Common myeloid progenitor, CD34-positive (primary cell): Measurements from ENCODE around the gene PLCH2.

Source experiments
- CTCF ChIA-PET: fragments of 350-600 bp; sonication (Branson Sonifier 250); formaldehyde crosslinking; loops from one replicate; lab custom pipeline; 2021; ENCODE audit warnings: antibody characterized with exemption; lab: Charles Lee
- POLR2A ChIA-PET: fragments of 350-600 bp; sonication (Branson Sonifier 250); formaldehyde crosslinking; loops from one replicate; lab custom pipeline; 2021; ENCODE audit warnings: antibody characterized with exemption; lab: Charles Lee
- DNase-seq, 3 donors: peaks; one replicate each; pipeline versions ENCODE4 v3.0.0 to v3.0.0-alpha.2; 2013
- H3K27ac ChIP-seq, 2 experiments: 1 replicate in 1 of 2; 2 replicates in 1 of 2; pipeline ENCODE4 v1.7.0; 2013; ENCODE audit warnings: inconsistent platforms in 2 of 2, low read length in 2 of 2, mild to moderate bottlenecking in 2 of 2, low read depth in 1 of 2, moderate library complexity in 1 of 2; ENCODE audit not compliant: severe bottlenecking in 2 of 2, insufficient read depth in 1 of 2, poor library complexity in 1 of 2
- H3K27me3 ChIP-seq, 5 experiments: replicated peaks in 2 of 5; 1 replicate in 3 of 5; 2 replicates in 2 of 5; pipeline versions ENCODE4 v1.6.1 to v1.7.0; 2013; ENCODE audit warnings: low read length in 4 of 5, mild to moderate bottlenecking in 2 of 5, moderate library complexity in 2 of 5, inconsistent platforms in 1 of 5; ENCODE audit not compliant: insufficient read depth in 5 of 5, control insufficient read depth in 4 of 5
- H3K36me3 ChIP-seq, 4 experiments: 1 replicate in 2 of 4; 2 replicates in 2 of 4; pipeline versions ENCODE4 v1.6.1 to v1.7.0; 2013; ENCODE audit warnings: low read length in 3 of 4, control low read depth in 1 of 4, mild to moderate bottlenecking in 1 of 4; ENCODE audit not compliant: control insufficient read depth in 4 of 4, insufficient read depth in 4 of 4
- H3K4me1 ChIP-seq, 4 experiments: 1 replicate in 3 of 4; 2 replicates in 1 of 4; pipeline versions ENCODE4 v1.6.1 to v1.7.1; 2013; ENCODE audit warnings: low read length in 3 of 4, mild to moderate bottlenecking in 3 of 4, control low read depth in 1 of 4, inconsistent platforms in 1 of 4, moderate library complexity in 1 of 4; ENCODE audit not compliant: control insufficient read depth in 4 of 4, insufficient read depth in 4 of 4; ENCODE audit errors: control extremely low read depth in 1 of 4
- H3K4me3 ChIP-seq, 7 experiments: 1 replicate in 4 of 7; 2 replicates in 3 of 7; pipeline versions ENCODE4 v1.5.1 to v1.7.0; 2013; ENCODE audit warnings: mild to moderate bottlenecking in 7 of 7, low read length in 6 of 7, moderate library complexity in 6 of 7, inconsistent platforms in 2 of 7, low read depth in 2 of 7, control low read depth in 1 of 7; ENCODE audit not compliant: insufficient read depth in 4 of 7, control insufficient read depth in 1 of 7; ENCODE audit errors: extremely low read depth in 1 of 7
- H3K9me3 ChIP-seq, 5 experiments: 1 replicate in 4 of 5; 2 replicates in 1 of 5; pipeline versions ENCODE4 v1.6.1 to v1.7.1; 2013; ENCODE audit warnings: low read length in 4 of 5, mild to moderate bottlenecking in 2 of 5, inconsistent platforms in 1 of 5, low read depth in 1 of 5, moderate library complexity in 1 of 5; ENCODE audit not compliant: control insufficient read depth in 4 of 5, insufficient read depth in 2 of 5; ENCODE audit errors: control extremely low read depth in 1 of 5
- WGBS: methylation state at CpG from one replicate; pipeline ENCODE4 v1.1.5; 2013; ENCODE audit not compliant: insufficient coverage; 5-methylcytosine and 5-hydroxymethylcytosine counted together

PLCH2 gene

DNA sequence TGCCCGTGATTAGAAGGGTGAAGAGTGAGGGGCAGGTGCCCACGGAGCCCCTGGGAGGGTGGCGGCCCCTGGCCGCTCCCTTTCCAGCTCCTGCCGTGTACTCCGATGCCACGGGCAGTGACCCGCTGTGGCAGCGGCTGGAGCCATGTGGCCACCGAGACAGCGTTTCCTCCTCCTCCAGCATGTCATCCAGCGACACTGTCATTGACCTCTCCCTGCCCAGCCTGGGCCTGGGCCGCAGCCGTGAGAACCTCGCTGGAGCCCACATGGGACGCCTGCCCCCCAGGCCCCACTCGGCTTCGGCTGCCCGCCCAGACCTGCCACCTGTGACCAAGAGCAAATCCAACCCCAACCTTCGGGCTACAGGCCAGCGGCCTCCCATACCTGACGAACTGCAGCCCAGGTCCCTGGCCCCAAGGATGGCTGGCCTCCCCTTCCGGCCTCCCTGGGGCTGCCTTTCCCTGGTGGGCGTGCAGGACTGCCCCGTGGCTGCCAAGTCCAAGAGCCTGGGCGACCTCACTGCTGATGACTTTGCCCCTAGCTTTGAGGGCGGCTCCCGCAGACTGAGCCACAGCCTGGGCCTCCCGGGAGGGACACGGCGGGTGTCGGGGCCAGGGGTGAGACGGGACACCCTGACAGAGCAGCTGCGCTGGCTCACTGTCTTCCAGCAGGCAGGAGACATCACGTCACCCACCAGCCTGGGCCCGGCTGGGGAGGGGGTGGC, 28.3 kb downstream of the PLCH2 start:
- Histone ChIP-seq H3K4me3 (no peak overlapping the region), H3K36me3 (peaks cover 0 to 24% (median 11%) of the 10 kb centered on the region in 4 experiments), H3K27me3 (peaks cover 0 to 19% (median 0%) of the 10 kb centered on the region in 5 experiments), H3K27ac (no peak overlapping the region), H3K4me1 (peaks cover 0 to 20% (median 16%) of the 10 kb centered on the region in 4 experiments), H3K9me3 (no peaks in the 10 kb centered on the region)
- POLR2A ChIA-PET = interaction anchor here (0.6 kb wide), 2 partner anchors 27 to 683 kb away, joined by 3 read pairs; no protein-coding TSS in a partner anchor
- CTCF ChIA-PET = no interaction called here
- DNase-seq = no peak
- WGBS = 89% methylated on average over 27 of the region's 36 CpGs

DNA sequence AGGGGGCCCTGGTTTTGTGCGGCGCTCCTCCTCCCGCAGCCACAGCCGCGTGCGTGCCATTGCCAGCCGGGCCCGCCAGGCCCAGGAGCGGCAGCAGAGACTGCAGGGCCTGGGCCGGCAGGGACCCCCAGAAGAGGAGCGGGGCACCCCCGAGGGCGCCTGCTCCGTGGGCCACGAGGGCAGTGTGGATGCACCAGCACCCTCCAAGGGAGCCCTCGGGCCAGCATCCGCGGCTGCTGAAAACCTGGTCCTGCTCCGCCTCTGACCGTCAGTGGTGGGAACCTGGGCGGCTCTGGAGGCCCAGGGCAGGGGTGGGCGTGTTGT, 28.8 kb downstream of the PLCH2 start:
- CTCF ChIA-PET = no interaction called here
- H3K27me3 ChIP-seq = peaks cover 0 to 19% (median 0%) of the 10 kb centered on the region in 5 experiments
- H3K36me3 ChIP-seq = peaks cover 2 to 29% (median 14%) of the 10 kb centered on the region in 4 experiments
- DNase-seq = no peak
- no peak overlapping the region for H3K4me3 ChIP-seq
- H3K27ac ChIP-seq = no peak overlapping the region
- POLR2A ChIA-PET = no interaction called here
- H3K9me3 ChIP-seq = no peaks in the 10 kb centered on the region
- H3K4me1 ChIP-seq = peaks cover 0 to 15% (median 13%) of the 10 kb centered on the region in 4 experiments
- WGBS = 82% methylated on average over 21 of the region's 22 CpGs

DNA sequence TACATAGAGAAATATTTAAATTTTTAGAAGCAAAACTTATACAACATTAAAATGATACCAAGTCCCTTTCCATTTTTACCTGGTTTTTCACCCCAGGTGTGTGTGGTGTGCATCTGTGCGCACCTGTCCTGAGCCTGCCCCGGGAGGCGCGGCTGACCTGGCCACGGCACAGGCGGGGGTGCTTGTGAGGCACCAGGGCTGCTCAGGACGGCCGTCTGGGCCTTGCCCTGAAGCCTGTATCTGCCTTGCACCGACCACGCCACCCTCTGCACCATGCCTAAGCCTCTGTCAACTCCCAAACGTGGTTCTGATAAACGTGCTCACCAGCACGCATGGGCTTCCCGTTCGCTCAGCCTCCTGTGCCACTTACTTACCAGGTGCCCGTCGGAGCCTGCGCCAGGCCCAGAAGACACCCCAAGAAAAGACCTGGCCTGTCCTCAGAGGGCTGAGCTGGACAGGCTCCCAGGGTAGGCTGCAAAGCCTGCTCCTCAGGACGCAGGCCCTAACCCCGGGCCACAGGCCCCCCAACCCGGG, 29.4 kb downstream of the PLCH2 start:
- 90% methylated on average over 20 of the region's 21 CpGs for WGBS
- H3K4me1 ChIP-seq = peaks cover 0 to 9% (median 6%) of the 10 kb centered on the region in 4 experiments
- no peak for DNase-seq
- ChIA-PET POLR2A (no interaction called here), CTCF (no interaction called here)
- no peak overlapping the region for H3K27ac ChIP-seq
- H3K4me3 ChIP-seq = no peak overlapping the region
- peaks cover 0 to 19% (median 0%) of the 10 kb centered on the region in 5 experiments for H3K27me3 ChIP-seq
- H3K9me3 ChIP-seq = no peaks in the 10 kb centered on the region
- peaks cover 2 to 36% (median 18%) of the 10 kb centered on the region in 4 experiments for H3K36me3 ChIP-seq

GRCh38 chr1:2506007-2506860, 30.1 kb downstream of the PLCH2 start:
- Histone ChIP-seq H3K27me3 (peaks cover 0 to 19% (median 0%) of the 10 kb centered on the region in 5 experiments), H3K36me3 (peaks cover 2 to 43% (median 23%) of the 10 kb centered on the region in 4 experiments), H3K9me3 (no peaks in the 10 kb centered on the region), H3K27ac (no peak overlapping the region), H3K4me1 (peaks cover 0 to 5% (median 2%) of the 10 kb centered on the region in 4 experiments), H3K4me3 (no peak overlapping the region)
- WGBS = 73% methylated on average over 25 of the region's 30 CpGs
- POLR2A ChIA-PET = no interaction called here
- CTCF ChIA-PET = no interaction called here
- peak in 2 of 3 donors; percentile 52 to 58 for DNase-seq

- DNase-seq = no peak
- POLR2A ChIA-PET = no interaction called here
- H3K4me1 ChIP-seq = peaks cover 0 to 5% (median 2%) of the 10 kb centered on the region in 4 experiments
- H3K36me3 ChIP-seq = peaks cover 2 to 51% (median 31%) of the 10 kb centered on the region in 4 experiments
- H3K27ac ChIP-seq = no peak overlapping the region
- 91% methylated on average over 15 of the region's 15 CpGs for WGBS
- CTCF ChIA-PET = no interaction called here
- peaks cover 0 to 19% (median 0%) of the 10 kb centered on the region in 5 experiments for H3K27me3 ChIP-seq
- H3K4me3 ChIP-seq = no peak overlapping the region
- H3K9me3 ChIP-seq = no peaks in the 10 kb centered on the region
These were observed 30.9 kb downstream of the PLCH2 start for GRCh38 chr1:2506901-2507565.

GRCh38 chr1:2507744-2508155, 31.7 kb downstream of the PLCH2 start:
- ChIA-PET POLR2A (no interaction called here), CTCF (no interaction called here)
- WGBS = 97% methylated on average over 5 of the region's 6 CpGs
- DNase-seq = no peak
- Histone ChIP-seq H3K36me3 (peaks cover 2 to 57% (median 35%) of the 10 kb centered on the region in 4 experiments), H3K9me3 (no peaks in the 10 kb centered on the region), H3K27me3 (peaks cover 0 to 18% (median 0%) of the 10 kb centered on the region in 5 experiments), H3K4me1 (peaks cover 0 to 5% (median 2%) of the 10 kb centered on the region in 4 experiments), H3K4me3 (no peak overlapping the region), H3K27ac (no peak overlapping the region)
